RWPE2 (cell line): ENCODE data around the gene LRFN2.

Experiments
- ATAC-seq: fragments of 200-7000 bp; cut with Tn5 transposase; 3 replicates; pipeline ENCODE4 v1.9.1; 2021; ENCODE audit warnings: low read depth
- DNase-seq: peaks from one replicate; pipeline ENCODE4 v3.0.0-alpha.2; 2020; ENCODE audit warnings: low spot score
- H3K27ac ChIP-seq: fragments of 450-650 bp; 2 replicates; pipeline ENCODE4 v1.5.1; 2017; ENCODE audit warnings: mild to moderate bottlenecking; ENCODE audit not compliant: poor library complexity, severe bottlenecking
- H3K27me3 ChIP-seq: fragments of 250-450 bp; sonication (Bioruptor Pico); 2 replicates; pipeline ENCODE4 v1.5.1; 2021; ENCODE audit warnings: mild to moderate bottlenecking, moderate library complexity; ENCODE audit not compliant: insufficient read depth, poor library complexity, severe bottlenecking
- H3K36me3 ChIP-seq: fragments of 250-450 bp; sonication (Bioruptor Pico); 2 replicates; pipeline ENCODE4 v1.5.1; 2020; ENCODE audit warnings: low read depth, mild to moderate bottlenecking, moderate library complexity
- H3K4me1 ChIP-seq: fragments of 250-450 bp; sonication (Bioruptor Pico); 2 replicates; pipeline ENCODE4 v1.5.1; 2021; ENCODE audit warnings: mild to moderate bottlenecking, moderate library complexity; ENCODE audit not compliant: insufficient read depth, poor library complexity, severe bottlenecking
- H3K4me3 ChIP-seq: fragments of 250-450 bp; sonication (Bioruptor Pico); 2 replicates; pipeline ENCODE4 v1.5.1; 2021; ENCODE audit warnings: mild to moderate bottlenecking, moderate library complexity; ENCODE audit not compliant: severe bottlenecking
- H3K9me3 ChIP-seq: fragments of 250-450 bp; sonication (Bioruptor Pico); 2 replicates; pipeline ENCODE4 v1.5.1; 2021; ENCODE audit warnings: mild to moderate bottlenecking, moderate library complexity; ENCODE audit not compliant: severe bottlenecking
- CTCF ChIP-seq: fragments of 450-650 bp; IDR thresholded peaks from one replicate; pipeline ENCODE4 v1.5.1; 2017; ENCODE audit warnings: mild to moderate bottlenecking, moderate library complexity; ENCODE audit not compliant: poor library complexity, severe bottlenecking

Gene LRFN2

DNA sequence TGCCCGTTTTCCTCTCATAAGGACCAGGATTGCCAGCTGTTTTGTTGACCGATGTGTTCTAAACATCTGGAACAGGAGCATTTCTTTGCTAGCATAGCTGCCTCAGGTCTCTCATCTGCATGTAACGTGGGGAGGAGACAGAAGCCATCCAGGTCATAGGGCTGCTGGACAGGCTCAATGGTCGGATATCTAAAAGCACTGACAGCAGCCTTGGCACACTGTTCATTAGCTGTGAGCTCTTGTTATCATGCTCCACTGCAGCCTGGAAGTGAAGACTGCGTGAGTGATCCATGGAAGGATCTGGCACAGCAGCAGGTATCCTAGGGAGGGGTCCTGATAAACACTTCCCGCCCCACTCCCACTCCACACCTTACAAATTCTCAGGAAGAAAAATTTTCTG, 175.3 kb downstream of the LRFN2 start:
- DNase-seq, result no peak
- no peaks in the 10 kb centered on the region for H3K4me1 ChIP-seq
- no peak for ATAC-seq
- no peak for TF ChIP-seq CTCF
- H3K27me3 ChIP-seq, result no peaks in the 10 kb centered on the region
- no peaks in the 10 kb centered on the region for H3K9me3 ChIP-seq
- H3K27ac ChIP-seq, result no peak overlapping the region
- no peaks in the 10 kb centered on the region for H3K36me3 ChIP-seq
- H3K4me3 ChIP-seq, result no peak overlapping the region

- no peak for DNase-seq
- Histone ChIP-seq H3K9me3 (no peaks in the 10 kb centered on the region), H3K27ac (no peak overlapping the region), H3K36me3 (no peaks in the 10 kb centered on the region), H3K4me1 (no peaks in the 10 kb centered on the region), H3K4me3 (no peak overlapping the region), H3K27me3 (no peaks in the 10 kb centered on the region)
- no peak for TF ChIP-seq CTCF
- ATAC-seq, result no peak
Measured at GRCh38 chr6:40410821-40411220, 176.3 kb downstream of the LRFN2 start.

DNA sequence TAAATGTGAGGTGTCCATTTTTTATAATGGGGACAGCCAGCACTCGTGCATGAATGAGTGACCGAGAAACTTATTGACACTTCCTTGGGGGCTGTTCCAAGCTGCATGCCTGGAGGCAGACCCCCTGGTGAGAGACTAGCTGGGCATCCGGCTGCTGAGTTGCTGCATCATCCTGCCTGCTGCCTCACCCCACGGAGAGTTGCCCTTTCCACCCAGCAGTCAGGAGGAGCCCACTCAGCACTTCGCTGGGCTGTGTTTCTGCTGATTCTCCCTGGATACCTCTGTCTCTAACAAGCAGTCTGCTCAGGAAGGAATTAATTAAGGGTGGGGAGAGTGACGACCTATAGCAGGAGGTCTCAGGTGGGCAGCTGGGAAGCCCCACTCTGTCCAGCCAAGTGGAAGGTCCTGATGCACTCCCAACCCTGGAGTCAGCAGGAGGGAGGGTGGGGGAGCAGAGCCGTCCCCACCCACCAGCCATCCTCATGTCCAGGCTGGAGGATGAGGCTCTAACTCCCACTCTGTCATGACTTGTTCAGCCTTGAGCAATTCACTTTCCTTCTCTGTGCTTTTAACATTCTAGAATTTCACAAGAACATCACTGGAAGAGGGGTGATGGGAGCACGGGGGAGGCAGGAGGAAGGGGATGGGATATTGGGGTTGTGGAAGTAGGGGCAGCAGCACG, 177.3 kb downstream of the LRFN2 start:
- H3K9me3 ChIP-seq, result no peaks in the 10 kb centered on the region
- TF ChIP-seq CTCF, result no peak
- H3K27ac ChIP-seq, result no peak overlapping the region
- DNase-seq (no peak), ATAC-seq (peak; percentile 29; the same call in 1 of the 3 replicates)
- H3K4me1 ChIP-seq, result no peaks in the 10 kb centered on the region
- H3K27me3 ChIP-seq, result no peaks in the 10 kb centered on the region
- no peaks in the 10 kb centered on the region for H3K36me3 ChIP-seq
- H3K4me3 ChIP-seq, result no peak overlapping the region

DNA sequence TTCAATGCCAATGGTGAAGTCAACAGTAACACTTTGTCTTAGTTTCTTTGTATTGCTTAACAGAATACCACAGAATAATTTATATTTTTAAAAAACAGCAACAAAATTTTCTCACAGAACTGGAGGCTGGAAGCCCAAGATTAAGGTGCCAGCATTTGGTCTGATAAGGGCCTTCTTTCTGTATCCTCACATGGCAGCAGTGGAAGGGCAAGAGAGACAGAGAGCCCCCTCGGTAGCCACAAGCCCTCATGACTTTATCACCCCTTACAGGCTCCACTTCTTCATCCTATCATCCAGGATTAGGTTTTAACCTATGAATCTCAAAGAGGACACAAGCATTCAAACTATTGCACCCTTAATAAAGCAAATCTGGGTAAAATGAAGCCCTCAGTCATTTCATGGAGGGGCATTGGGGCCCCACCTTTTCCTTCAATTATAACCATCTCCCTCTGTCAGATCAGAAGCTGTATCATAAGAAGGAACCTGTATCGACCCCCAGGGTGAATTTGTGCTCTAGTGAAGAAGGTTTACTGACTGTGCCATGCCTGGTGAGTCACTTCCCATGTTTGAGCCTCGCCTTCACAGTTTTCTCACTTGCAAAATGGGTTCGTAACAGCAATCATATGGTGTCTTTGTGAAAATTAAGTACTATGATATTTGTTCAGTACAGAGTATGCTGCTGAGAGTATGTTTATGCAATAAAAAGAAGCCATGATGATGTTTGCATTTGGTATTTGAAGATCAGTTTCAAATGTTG, 178.2 kb downstream of the LRFN2 start:
- ATAC-seq, result no peak
- DNase-seq, result no peak
- Histone ChIP-seq H3K36me3 (no peaks in the 10 kb centered on the region), H3K9me3 (no peaks in the 10 kb centered on the region), H3K4me3 (no peak overlapping the region), H3K4me1 (no peaks in the 10 kb centered on the region), H3K27ac (no peak overlapping the region), H3K27me3 (no peaks in the 10 kb centered on the region)
- TF ChIP-seq CTCF, result no peak

GRCh38 chr6:40407239-40407638, 179.9 kb downstream of the LRFN2 start:
- no peak for TF ChIP-seq CTCF
- ATAC-seq, result no peak
- H3K27ac ChIP-seq, result no peak overlapping the region

More at GRCh38 chr6:40407239-40407638, 179.9 kb downstream of the LRFN2 start:
- no peaks in the 10 kb centered on the region for H3K4me1 ChIP-seq
- no peaks in the 10 kb centered on the region for H3K9me3 ChIP-seq
- H3K36me3 ChIP-seq, result no peaks in the 10 kb centered on the region
- no peaks in the 10 kb centered on the region for H3K27me3 ChIP-seq
- no peak overlapping the region for H3K4me3 ChIP-seq
- DNase-seq, result no peak
